ENCODE measurements around the gene CHN2.

CHN2 gene

GRCh38 chr7:29362380-29362779 is 167.8 kb downstream of the CHN2 start:
- no peak for DNase-seq (ENCODE audit: low read depth, low spot score)

- DNase-seq (ENCODE audit: low read depth, low spot score), result no peak
Observed at GRCh38 chr7:29363636-29364425, 169.3 kb downstream of the CHN2 start.

GRCh38 chr7:29364661-29365060 is 170.1 kb downstream of the CHN2 start:
- DNase-seq (ENCODE audit: low read depth, low spot score), result no peak

- DNase-seq (ENCODE audit: low read depth, low spot score), result no peak
Observed at GRCh38 chr7:29365423-29365822, 170.8 kb downstream of the CHN2 start.

GRCh38 chr7:29367784-29368183 is 173.2 kb downstream of the CHN2 start:
- DNase-seq (ENCODE audit: low read depth, low spot score), result no peak

GRCh38 chr7:29369909-29370488 is 175.4 kb downstream of the CHN2 start:
- no peak for DNase-seq (ENCODE audit: low read depth, low spot score)

- no peak for DNase-seq (ENCODE audit: low read depth, low spot score)
Observed at GRCh38 chr7:29370531-29371314, 176.1 kb downstream of the CHN2 start.

- no peak for DNase-seq (ENCODE audit: low read depth, low spot score)
Observed at GRCh38 chr7:29371472-29371871, 176.9 kb downstream of the CHN2 start.

- no peak for DNase-seq (ENCODE audit: low read depth, low spot score)
Observed at GRCh38 chr7:29372351-29373090, 177.9 kb downstream of the CHN2 start.

GRCh38 chr7:29375641-29376562 is 181.3 kb downstream of the CHN2 start:
- no peak for DNase-seq (ENCODE audit: low read depth, low spot score)

- DNase-seq (ENCODE audit: low read depth, low spot score), result no peak
Observed at GRCh38 chr7:29377718-29378117, 183.1 kb downstream of the CHN2 start.

- no peak for DNase-seq (ENCODE audit: low read depth, low spot score)
Observed at GRCh38 chr7:29379551-29379950, 185.0 kb downstream of the CHN2 start.

GRCh38 chr7:29381206-29382094 is 186.9 kb downstream of the CHN2 start:
- no peak for DNase-seq (ENCODE audit: low read depth, low spot score)

- no peak for DNase-seq (ENCODE audit: low read depth, low spot score)
Observed at GRCh38 chr7:29384277-29384676, 189.7 kb downstream of the CHN2 start.

GRCh38 chr7:29385214-29385814 is 190.7 kb downstream of the CHN2 start:
- no peak for DNase-seq (ENCODE audit: low read depth, low spot score)

GRCh38 chr7:29386196-29386765 is 191.7 kb downstream of the CHN2 start:
- DNase-seq (ENCODE audit: low read depth, low spot score), result no peak

GRCh38 chr7:29391262-29391661 is 196.7 kb downstream of the CHN2 start:
- no peak for DNase-seq (ENCODE audit: low read depth, low spot score)

GRCh38 chr7:29394321-29394720 is 199.7 kb downstream of the CHN2 start:
- no peak for DNase-seq (ENCODE audit: low read depth, low spot score)

- DNase-seq (ENCODE audit: low read depth, low spot score), result no peak
Observed at GRCh38 chr7:29396563-29396962, 202.0 kb downstream of the CHN2 start.

All from activated naive CD8-positive, alpha-beta T cell treated with anti-CD3 and anti-CD28 coated beads, Interleukin-2, amount 50 U/mL, for 16 hours (primary cell).